ENCODE data around the gene LRP4.

Gene LRP4

GRCh38 chr11:46888636-46889035 is 29.7 kb downstream of the LRP4 start:
- TF ChIP-seq, protein P1, sequence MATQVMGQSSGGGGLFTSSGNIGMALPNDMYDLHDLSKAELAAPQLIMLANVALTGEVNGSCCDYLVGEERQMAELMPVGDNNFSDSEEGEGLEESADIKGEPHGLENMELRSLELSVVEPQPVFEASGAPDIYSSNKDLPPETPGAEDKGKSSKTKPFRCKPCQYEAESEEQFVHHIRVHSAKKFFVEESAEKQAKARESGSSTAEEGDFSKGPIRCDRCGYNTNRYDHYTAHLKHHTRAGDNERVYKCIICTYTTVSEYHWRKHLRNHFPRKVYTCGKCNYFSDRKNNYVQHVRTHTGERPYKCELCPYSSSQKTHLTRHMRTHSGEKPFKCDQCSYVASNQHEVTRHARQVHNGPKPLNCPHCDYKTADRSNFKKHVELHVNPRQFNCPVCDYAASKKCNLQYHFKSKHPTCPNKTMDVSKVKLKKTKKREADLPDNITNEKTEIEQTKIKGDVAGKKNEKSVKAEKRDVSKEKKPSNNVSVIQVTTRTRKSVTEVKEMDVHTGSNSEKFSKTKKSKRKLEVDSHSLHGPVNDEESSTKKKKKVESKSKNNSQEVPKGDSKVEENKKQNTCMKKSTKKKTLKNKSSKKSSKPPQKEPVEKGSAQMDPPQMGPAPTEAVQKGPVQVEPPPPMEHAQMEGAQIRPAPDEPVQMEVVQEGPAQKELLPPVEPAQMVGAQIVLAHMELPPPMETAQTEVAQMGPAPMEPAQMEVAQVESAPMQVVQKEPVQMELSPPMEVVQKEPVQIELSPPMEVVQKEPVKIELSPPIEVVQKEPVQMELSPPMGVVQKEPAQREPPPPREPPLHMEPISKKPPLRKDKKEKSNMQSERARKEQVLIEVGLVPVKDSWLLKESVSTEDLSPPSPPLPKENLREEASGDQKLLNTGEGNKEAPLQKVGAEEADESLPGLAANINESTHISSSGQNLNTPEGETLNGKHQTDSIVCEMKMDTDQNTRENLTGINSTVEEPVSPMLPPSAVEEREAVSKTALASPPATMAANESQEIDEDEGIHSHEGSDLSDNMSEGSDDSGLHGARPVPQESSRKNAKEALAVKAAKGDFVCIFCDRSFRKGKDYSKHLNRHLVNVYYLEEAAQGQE (IDR thresholded peaks at IDR 0.05; ENCODE audit: insufficient replicate concordance, low read depth) = no peak
- TF ChIP-seq POLR2AphosphoS5 (IDR thresholded peaks at IDR 0.05; ENCODE audit: low read depth) (no peak), SPI1 (IDR thresholded peaks at IDR 0.05; ENCODE audit: borderline replicate concordance, low read depth) (no peak)
- no peak overlapping the region for H3K4me3 ChIP-seq (replicated peaks; ENCODE audit: insufficient read depth, low read length)
- no peak for DNase-seq (ENCODE audit: low read depth in 1 of 2, low spot score in 1 of 2)

DNA sequence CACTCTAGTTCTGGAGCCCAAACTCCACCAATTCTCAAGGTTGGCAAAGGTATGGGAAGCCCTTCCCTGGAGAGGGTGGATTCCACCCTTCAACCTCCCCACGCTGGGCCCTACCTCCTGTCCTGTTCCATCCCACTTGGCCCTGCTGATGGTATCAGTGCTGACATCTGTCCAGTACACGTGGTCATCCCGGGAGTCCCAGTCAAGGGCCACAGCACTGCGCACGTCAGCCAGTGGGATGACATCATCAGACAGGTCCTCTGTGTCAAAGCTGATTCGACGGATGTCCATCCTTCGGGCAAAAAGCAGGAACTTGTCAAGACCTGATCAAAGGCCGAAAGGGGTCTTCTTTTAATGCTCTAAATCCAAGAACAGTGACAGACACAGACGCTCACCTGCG is 32.1 kb downstream of the LRP4 start:
- H3K27me3 ChIP-seq (ENCODE audit: insufficient read depth, poor library complexity, severe bottlenecking) = no peaks in the 10 kb centered on the region
- DNase-seq (ENCODE audit: low read depth in 1 of 2, low spot score in 1 of 2) = no peak
- no peak overlapping the region for H3K27ac ChIP-seq (replicated peaks)
- no peak overlapping the region for H3K4me3 ChIP-seq (replicated peaks; ENCODE audit: insufficient read depth, low read length)
- TF ChIP-seq, protein P2, sequence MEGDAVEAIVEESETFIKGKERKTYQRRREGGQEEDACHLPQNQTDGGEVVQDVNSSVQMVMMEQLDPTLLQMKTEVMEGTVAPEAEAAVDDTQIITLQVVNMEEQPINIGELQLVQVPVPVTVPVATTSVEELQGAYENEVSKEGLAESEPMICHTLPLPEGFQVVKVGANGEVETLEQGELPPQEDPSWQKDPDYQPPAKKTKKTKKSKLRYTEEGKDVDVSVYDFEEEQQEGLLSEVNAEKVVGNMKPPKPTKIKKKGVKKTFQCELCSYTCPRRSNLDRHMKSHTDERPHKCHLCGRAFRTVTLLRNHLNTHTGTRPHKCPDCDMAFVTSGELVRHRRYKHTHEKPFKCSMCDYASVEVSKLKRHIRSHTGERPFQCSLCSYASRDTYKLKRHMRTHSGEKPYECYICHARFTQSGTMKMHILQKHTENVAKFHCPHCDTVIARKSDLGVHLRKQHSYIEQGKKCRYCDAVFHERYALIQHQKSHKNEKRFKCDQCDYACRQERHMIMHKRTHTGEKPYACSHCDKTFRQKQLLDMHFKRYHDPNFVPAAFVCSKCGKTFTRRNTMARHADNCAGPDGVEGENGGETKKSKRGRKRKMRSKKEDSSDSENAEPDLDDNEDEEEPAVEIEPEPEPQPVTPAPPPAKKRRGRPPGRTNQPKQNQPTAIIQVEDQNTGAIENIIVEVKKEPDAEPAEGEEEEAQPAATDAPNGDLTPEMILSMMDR (IDR thresholded peaks at IDR 0.05; ENCODE audit: insufficient read depth, low read length) = no peak
- TF ChIP-seq SPI1 (IDR thresholded peaks at IDR 0.05; ENCODE audit: borderline replicate concordance, low read depth) = no peak

More at GRCh38 chr11:46888636-46889035, 29.7 kb downstream of the LRP4 start:
- Histone ChIP-seq H3K27me3 (ENCODE audit: insufficient read depth, poor library complexity, severe bottlenecking) (no peaks in the 10 kb centered on the region), H3K27ac (replicated peaks) (no peak overlapping the region)

- TF ChIP-seq, protein P2 (IDR thresholded peaks at IDR 0.05; ENCODE audit: insufficient read depth, low read length) = no peak
- TF ChIP-seq GABPA (IDR thresholded peaks at IDR 0.05; ENCODE audit: low read depth) (no peak), SPI1 (IDR thresholded peaks at IDR 0.05; ENCODE audit: borderline replicate concordance, low read depth) (no peak), POLR2AphosphoS5 (IDR thresholded peaks at IDR 0.05; ENCODE audit: low read depth) (no peak)
- TF ChIP-seq, protein P1 (IDR thresholded peaks at IDR 0.05; ENCODE audit: insufficient replicate concordance, low read depth) = no peak
- no peak overlapping the region for H3K4me3 ChIP-seq (replicated peaks; ENCODE audit: insufficient read depth, low read length)
- no peak overlapping the region for H3K27ac ChIP-seq (replicated peaks)
- H3K27me3 ChIP-seq (ENCODE audit: insufficient read depth, poor library complexity, severe bottlenecking) = no peaks in the 10 kb centered on the region
- DNase-seq (ENCODE audit: low read depth in 1 of 2, low spot score in 1 of 2) = no peak
Observed at GRCh38 chr11:46879056-46879585, 39.2 kb downstream of the LRP4 start.

DNA sequence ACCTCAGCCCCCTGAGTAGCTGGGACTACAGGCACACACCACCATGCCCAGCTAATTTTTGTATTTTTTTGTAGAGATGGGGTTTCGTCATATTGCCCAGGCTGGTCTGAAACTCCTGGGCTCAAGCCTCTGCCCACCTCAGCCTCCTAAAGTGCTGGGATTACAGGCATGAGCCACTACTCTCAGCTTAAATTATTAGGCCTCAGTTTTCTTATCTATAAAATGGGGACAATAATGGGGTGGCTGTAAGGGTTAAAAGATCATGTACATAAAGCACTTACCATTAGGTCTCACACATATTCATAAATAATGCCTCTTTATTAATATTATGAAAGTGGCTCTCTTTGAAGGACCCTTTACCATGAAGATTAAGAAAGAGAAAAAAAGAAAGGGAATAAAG is 40.8 kb downstream of the LRP4 start:
- no peak overlapping the region for H3K27ac ChIP-seq (replicated peaks)
- no peak for DNase-seq (ENCODE audit: low read depth in 1 of 2, low spot score in 1 of 2)
- no peaks in the 10 kb centered on the region for H3K27me3 ChIP-seq (ENCODE audit: insufficient read depth, poor library complexity, severe bottlenecking)
- TF ChIP-seq POLR2AphosphoS5 (IDR thresholded peaks at IDR 0.05; ENCODE audit: low read depth) = no peak
- TF ChIP-seq GABPA (IDR thresholded peaks at IDR 0.05; ENCODE audit: low read depth) = no peak
- no peak for TF ChIP-seq SPI1 (IDR thresholded peaks at IDR 0.05; ENCODE audit: borderline replicate concordance, low read depth)
- TF ChIP-seq, protein P2 (IDR thresholded peaks at IDR 0.05; ENCODE audit: insufficient read depth, low read length) = no peak
- TF ChIP-seq, protein P1 (IDR thresholded peaks at IDR 0.05; ENCODE audit: insufficient replicate concordance, low read depth) = no peak
- H3K4me3 ChIP-seq (replicated peaks; ENCODE audit: insufficient read depth, low read length) = no peak overlapping the region
